Measurements from ENCODE around the gene RAB40B.

The RAB40B gene

GRCh38 chr17:82648165-82648668, 50.3 kb downstream of the RAB40B start, which contains the start of gene WDR45B:
TSS of gene WDR45B (minus strand) at chr17:82648444. CDS start at chr17:82648340, 104 bp downstream.
- DNase-seq: peak; percentile 85

- peak; percentile 45 for DNase-seq
Observed at GRCh38 chr17:82647593-82648164, 50.8 kb downstream of the RAB40B start.

GRCh38 chr17:82645516-82645915, 53.0 kb downstream of the RAB40B start:
- no peak for DNase-seq

- no peak for DNase-seq
Observed at GRCh38 chr17:82644148-82644547, 54.4 kb downstream of the RAB40B start.

- DNase-seq: no peak
Observed at GRCh38 chr17:82642022-82642421, 56.5 kb downstream of the RAB40B start.

GRCh38 chr17:82640036-82640435, 58.5 kb downstream of the RAB40B start:
- DNase-seq: no peak

- no peak for DNase-seq
Observed at GRCh38 chr17:82639628-82640027, 58.9 kb downstream of the RAB40B start.

- no peak for DNase-seq
Observed at GRCh38 chr17:82638183-82638773, 60.2 kb downstream of the RAB40B start.

GRCh38 chr17:82636626-82637598, 61.6 kb downstream of the RAB40B start:
- DNase-seq: no peak

GRCh38 chr17:82633343-82633742, 65.2 kb downstream of the RAB40B start:
- no peak for DNase-seq

- no peak for DNase-seq
Observed at GRCh38 chr17:82632451-82632850, 66.0 kb downstream of the RAB40B start.

GRCh38 chr17:82631544-82631943, 67.0 kb downstream of the RAB40B start:
- no peak for DNase-seq

GRCh38 chr17:82630212-82630611, 68.3 kb downstream of the RAB40B start:
- no peak for DNase-seq

- DNase-seq: no peak
Observed at GRCh38 chr17:82629748-82630147, 68.8 kb downstream of the RAB40B start.

GRCh38 chr17:82627405-82627804, 71.1 kb downstream of the RAB40B start:
- no peak for DNase-seq

GRCh38 chr17:82623707-82624106, 74.8 kb downstream of the RAB40B start:
- no peak for DNase-seq

- DNase-seq: no peak
Observed at GRCh38 chr17:82619641-82620040, 78.9 kb downstream of the RAB40B start.

GRCh38 chr17:82619211-82619610, 79.3 kb downstream of the RAB40B start:
- DNase-seq: no peak

GRCh38 chr17:82616021-82616711, 82.3 kb downstream of the RAB40B start:
- DNase-seq: no peak

- no peak for DNase-seq
Observed at GRCh38 chr17:82615084-82616020, 83.1 kb downstream of the RAB40B start.

- no peak for DNase-seq
Observed at GRCh38 chr17:82614095-82614631, 84.3 kb downstream of the RAB40B start.

Measured in activated CD4-positive, alpha-beta T cell treated with anti-CD3 and anti-CD28 coated beads, Interleukin-2, amount 50 U/mL, for 1 hour (primary cell).